K562 (cell line): ENCODE data around the gene DUS4L. TPM values are rescaled to one million over a fixed set of nuclear protein-coding genes. Genes with fewer than 3 reads are reported as not detected.

Experiments used
- ATF4 ChIP-seq: fragments of 450-650 bp; formaldehyde crosslinking; IDR thresholded peaks from 2 replicates; pipeline ENCODE4 v1.4.0; 2022; ENCODE audit warnings: mild to moderate bottlenecking, moderate library complexity
- C11orf30 ChIP-seq: fragments of 450-650 bp; IDR thresholded peaks from 2 replicates; pipeline ENCODE4 v1.6.1; 2016; ENCODE audit warnings: low read depth, mild to moderate bottlenecking
- E2F1 ChIP-seq: sonication (generic); formaldehyde crosslinking; IDR thresholded peaks from 2 replicates; pipeline ENCODE4 v1.8.1; 2023; ENCODE audit warnings: mild to moderate bottlenecking, missing genetic modification reagents, moderate library complexity
- E2F8 ChIP-seq: fragments of 450-650 bp; IDR thresholded peaks from 2 replicates; pipeline ENCODE4 v1.7.1; 2018; ENCODE audit warnings: mild to moderate bottlenecking, low read depth; ENCODE audit not compliant: partially characterized antibody
- ILF3 ChIP-seq: fragments of 450-650 bp; IDR thresholded peaks from 2 replicates; pipeline ENCODE4 v1.6.1; 2018; ENCODE audit warnings: antibody characterized with exemption, mild to moderate bottlenecking, moderate library complexity, borderline replicate concordance
- IRF1 ChIP-seq: sonication (generic); formaldehyde crosslinking; IDR thresholded peaks from 2 replicates; pipeline ENCODE4 v1.8.0; 2022; ENCODE audit warnings: missing genetic modification reagents, mild to moderate bottlenecking, borderline replicate concordance
- JUN ChIP-seq, 2 experiments: sonication (generic) in 1 of 2; formaldehyde crosslinking in 1 of 2; IDR thresholded peaks; 2 replicates each; pipeline versions ENCODE4 v1.6.1 to v1.8.0; 2012 to 2022; ENCODE audit warnings: borderline replicate concordance in 2 of 2, mild to moderate bottlenecking in 2 of 2, improper control_type of control experiment in 1 of 2, low read depth in 1 of 2, low read length in 1 of 2, missing genetic modification reagents in 1 of 2
- KAT2B ChIP-seq: IDR thresholded peaks from one replicate; pipeline ENCODE4 v1.6.1; 2012; ENCODE audit warnings: low read depth, mild to moderate bottlenecking, control low read depth, inconsistent platforms, low read length, moderate library complexity
- LARP7 ChIP-seq: fragments of 450-650 bp; IDR thresholded peaks from 2 replicates; pipeline ENCODE4 v1.6.1; 2016
- NR2C1 ChIP-seq, 2 experiments: fragments of 450-650 bp; IDR thresholded peaks; 2 replicates each; pipeline ENCODE4 v1.6.1; 2017; ENCODE audit warnings: mild to moderate bottlenecking in 2 of 2, antibody characterized with exemption in 1 of 2, inconsistent platforms in 1 of 2, missing compliant biosample characterization in 1 of 2, missing genetic modification characterization in 1 of 2
- POLR2B ChIP-seq: fragments of 450-650 bp; IDR thresholded peaks from 2 replicates; pipeline ENCODE4 v1.6.1; 2018; ENCODE audit warnings: low read depth; ENCODE audit not compliant: partially characterized antibody
- SIN3A ChIP-seq, 2 experiments: fragments of 150-350 bp in 1 of 2; IDR thresholded peaks; 2 replicates each; pipeline ENCODE4 v1.6.1; 2011 to 2016; ENCODE audit warnings: borderline replicate concordance in 2 of 2, low read depth in 2 of 2, low read length in 2 of 2, mild to moderate bottlenecking in 2 of 2, moderate library complexity in 2 of 2; ENCODE audit not compliant: control insufficient read depth in 1 of 2
- SRSF3 ChIP-seq: fragments of 200-400 bp; formaldehyde crosslinking; IDR thresholded peaks from 2 replicates; pipeline ENCODE4 v1.6.1; 2016; ENCODE audit warnings: mild to moderate bottlenecking, low read length, moderate library complexity; ENCODE audit not compliant: insufficient read depth
- SRSF7 ChIP-seq: fragments of 200-400 bp; formaldehyde crosslinking; optimal IDR thresholded peaks from 2 replicates; pipeline ENCODE3; 2017; ENCODE audit warnings: mild to moderate bottlenecking, low read depth, low read length
- XRCC4 ChIP-seq: IDR thresholded peaks from one replicate; pipeline ENCODE4 v1.6.1; 2011; ENCODE audit not compliant: insufficient read depth, insufficient read length; ENCODE audit errors: extremely low read depth
- ZNF232 ChIP-seq: sonication (generic); formaldehyde crosslinking; IDR thresholded peaks from 2 replicates; pipeline ENCODE4 v1.8.0; 2022; ENCODE audit warnings: mild to moderate bottlenecking, missing genetic modification reagents
- ZNF41 ChIP-seq: fragments of 250-450 bp; sonication (Bioruptor Pico); conservative IDR thresholded peaks from 2 replicates; pipeline ENCODE4 v1.4.0; 2020; ENCODE audit warnings: mild to moderate bottlenecking
- ZNF696 ChIP-seq: fragments of 250-450 bp; sonication (Bioruptor Pico); conservative IDR thresholded peaks from 2 replicates; pipeline ENCODE4 v1.4.0; 2020; ENCODE audit warnings: mild to moderate bottlenecking, moderate library complexity
- ZNF76 ChIP-seq: fragments of 250-450 bp; sonication (Bioruptor Pico); IDR thresholded peaks from 2 replicates; pipeline ENCODE4 v1.4.0; 2020; ENCODE audit warnings: mild to moderate bottlenecking, moderate library complexity, borderline replicate concordance
- ZNF79 ChIP-seq: fragments of 250-450 bp; sonication (Bioruptor Pico); IDR thresholded peaks from 2 replicates; pipeline ENCODE4 v1.4.0; 2020; ENCODE audit warnings: low read depth, mild to moderate bottlenecking, moderate library complexity
- polyA plus RNA-seq, 8 experiments: library from polyadenylated mRNA; depleted of rRNA in 4 of 8; stranded (reverse) in 5 of 8; unstranded in 3 of 8; fragments of >200 nt; fragmentation: Nextera tagmentation in 2 of 8; fragmentation: Illumina TruSeq in 1 of 8; extraction: Ambion mirVana in 2 of 8; extraction: Trizol in 1 of 8; gene quantifications; 2 replicates each; pipeline versions ENCODE4 v1.2.1 to v1.2.3, GENCODE V29; 2011 to 2014; ENCODE audit warnings: inconsistent platforms in 1 of 8, missing spikeins in 1 of 8
- total RNA-seq, 7 experiments: library from RNA; depleted of rRNA in 6 of 7; stranded (reverse); fragments of >200 nt in 6 of 7; fragmentation: Illumina TruSeq in 2 of 7; extraction: Trizol in 2 of 7; gene quantifications; 2 replicates each; pipeline versions ENCODE4 v1.2.1 to v1.2.3, GENCODE V29; 2011 to 2021; ENCODE audit warnings: low replicate concordance in 1 of 7

DUS4L gene
- total and polyA plus RNA-seq, 9 of the 15 experiments (the other 6 are each of a cell fraction or from before 2014, with no cell fraction given): 12.2 to 33.6 (median 28.6) TPM

- no peak for TF ChIP-seq E2F8
- no peak for TF ChIP-seq XRCC4
- peak; percentile 11; the same call in 1 of the 2 replicates for TF ChIP-seq JUN (IDR thresholded peaks at IDR 0.05; ENCODE audit: borderline replicate concordance, low read depth, low read length)
- TF ChIP-seq JUN (CRISPR knock-in tag; IDR thresholded peaks at IDR 0.05; ENCODE audit: borderline replicate concordance): no peak
- TF ChIP-seq ZNF232 (CRISPR knock-in tag): no peak
- TF ChIP-seq E2F1 (CRISPR knock-in tag): no peak
- no peak for TF ChIP-seq ZNF76 (CRISPR knock-in tag)
- no peak for TF ChIP-seq LARP7
- no peak for TF ChIP-seq ILF3
- no peak for TF ChIP-seq SIN3A (IDR thresholded peaks at IDR 0.05; ENCODE audit: borderline replicate concordance in 2 of 2, control insufficient read depth in 1 of 2, low read depth in 2 of 2, low read length in 2 of 2)
- no peak for TF ChIP-seq ATF4 (CRISPR knock-in tag)
- TF ChIP-seq IRF1 (CRISPR knock-in tag): no peak
- no peak for TF ChIP-seq SRSF7
- TF ChIP-seq KAT2B: no peak
- TF ChIP-seq POLR2B: no peak
- TF ChIP-seq ZNF696 (CRISPR knock-in tag): no peak
- TF ChIP-seq SRSF3: no peak
- peak; percentile 45; the same call in 1 of the 2 replicates for TF ChIP-seq NR2C1 (IDR thresholded peaks at IDR 0.05)
- TF ChIP-seq NR2C1 (tag; IDR thresholded peaks at IDR 0.05): peak; percentile 63
- TF ChIP-seq ZNF41 (CRISPR knock-in tag): no peak
- peak; percentile 94 for TF ChIP-seq C11orf30
- no peak for TF ChIP-seq ZNF79
Observed at GRCh38 chr7:107559864-107560263, 3.9 kb upstream of the DUS4L start (continued).
